MM.1S (cell line): ENCODE data around the gene RPTOR.

Experiments
- CTCF ChIP-seq: fragments of 300-600 bp; sonication (generic); IDR thresholded peaks from 2 replicates; pipeline ENCODE4 v1.5.1; 2016; ENCODE audit warnings: antibody characterized with exemption, low read length, mixed read lengths
- EZH2 ChIP-seq: fragments of 300-600 bp; sonication (generic); optimal IDR thresholded peaks from 2 replicates; pipeline ENCODE3; 2017; ENCODE audit warnings: low read depth, mild to moderate bottlenecking, antibody characterized with exemption, low read length, mixed read lengths

GRCh38 chr17:80763293-80763867 lies 218.7 kb downstream of the RPTOR start:
- TF ChIP-seq CTCF (no peak), EZH2 (no peak)
